Measurements from ENCODE around the gene ARRDC3. TPM values are rescaled to one million over a fixed set of nuclear protein-coding genes. Genes with fewer than 3 reads are reported as not detected.
A peak's percentile ranks its signal among the peaks of the same experiment; 100 is the strongest.
"Not testable (repeated sequence)": the region's sequence is repeated elsewhere in the genome, so short reads cannot be mapped to it uniquely, and the experiment has no call there.

The ARRDC3 gene, protein sequence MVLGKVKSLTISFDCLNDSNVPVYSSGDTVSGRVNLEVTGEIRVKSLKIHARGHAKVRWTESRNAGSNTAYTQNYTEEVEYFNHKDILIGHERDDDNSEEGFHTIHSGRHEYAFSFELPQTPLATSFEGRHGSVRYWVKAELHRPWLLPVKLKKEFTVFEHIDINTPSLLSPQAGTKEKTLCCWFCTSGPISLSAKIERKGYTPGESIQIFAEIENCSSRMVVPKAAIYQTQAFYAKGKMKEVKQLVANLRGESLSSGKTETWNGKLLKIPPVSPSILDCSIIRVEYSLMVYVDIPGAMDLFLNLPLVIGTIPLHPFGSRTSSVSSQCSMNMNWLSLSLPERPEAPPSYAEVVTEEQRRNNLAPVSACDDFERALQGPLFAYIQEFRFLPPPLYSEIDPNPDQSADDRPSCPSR
- 45.4 and 45.7 TPM in 2 replicates for total RNA-seq (2014; rRNA removed)
- 7.3 TPM for polyA plus RNA-seq (2012)

DNA sequence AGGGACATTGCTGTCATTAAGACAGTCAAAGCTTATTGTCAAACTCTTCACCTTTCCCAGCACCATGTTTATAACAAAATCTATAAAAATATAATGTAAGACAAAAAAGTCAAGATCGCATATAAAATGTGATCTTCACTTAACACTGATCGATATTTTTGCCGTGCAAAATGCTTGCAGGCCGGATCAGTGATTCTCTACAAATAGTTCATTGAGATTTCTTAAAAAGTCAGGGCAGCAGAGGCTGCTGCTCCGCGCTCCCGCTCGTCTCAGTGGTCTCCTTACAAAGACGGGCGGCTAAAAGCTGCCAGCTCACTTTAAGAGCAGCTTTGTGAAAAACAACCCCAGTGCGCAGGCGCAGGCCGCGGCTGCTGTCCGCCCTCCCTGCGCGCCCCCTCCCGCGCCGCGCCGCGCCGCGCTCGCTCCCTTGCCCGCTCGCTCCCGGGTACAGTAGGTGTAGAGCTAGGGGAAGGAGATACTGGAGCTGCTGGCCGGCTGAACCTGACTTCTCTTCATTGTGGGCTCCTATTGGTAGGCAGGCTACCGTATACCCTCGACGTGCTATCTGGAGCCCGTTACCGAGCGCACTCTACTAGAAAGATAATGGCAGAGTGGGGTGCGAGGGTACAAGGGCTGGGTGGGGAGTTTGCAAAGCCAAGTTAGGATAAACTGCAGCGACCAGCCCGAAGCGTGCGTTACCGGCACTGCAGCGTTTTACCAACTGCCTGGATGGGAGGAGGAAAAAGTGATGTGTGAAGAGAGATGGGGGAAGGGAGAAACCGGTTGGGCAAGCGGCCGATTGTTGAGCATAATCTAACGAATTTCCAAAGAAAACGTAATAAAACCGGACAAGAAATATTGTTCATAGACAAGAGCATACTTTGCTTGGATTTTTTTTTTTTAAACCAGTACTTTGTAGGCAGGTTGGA lies at the start of gene ARRDC3:
Gene ARRDC3, minus strand, starts transcription at position 291 of the 929 bp plus-strand sequence. Its CDS starts 225 bp downstream, at position 66.
- DNase-seq (ENCODE audit: low read depth) = peak; percentile 97

DNA sequence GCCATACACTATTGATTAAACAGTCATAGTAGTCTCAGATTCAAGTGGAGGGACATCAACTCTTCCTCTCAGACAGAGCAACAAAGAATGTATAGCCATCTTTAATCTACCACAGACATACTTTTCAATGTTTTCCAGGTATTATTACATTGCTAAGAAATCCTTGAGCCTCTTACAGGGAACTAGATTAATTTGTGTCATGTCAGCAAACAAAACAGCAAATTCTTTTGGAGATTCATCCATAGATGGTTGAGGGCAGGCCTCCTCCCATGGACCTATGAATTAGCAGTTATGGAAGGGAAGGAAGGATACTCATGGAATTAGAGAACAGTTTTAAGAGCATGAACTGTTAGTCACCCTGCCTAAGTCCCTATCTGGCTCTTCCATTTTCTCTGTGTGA lies 47.8 kb upstream of the ARRDC3 start:
- no peak for DNase-seq (ENCODE audit: low read depth)

DNA sequence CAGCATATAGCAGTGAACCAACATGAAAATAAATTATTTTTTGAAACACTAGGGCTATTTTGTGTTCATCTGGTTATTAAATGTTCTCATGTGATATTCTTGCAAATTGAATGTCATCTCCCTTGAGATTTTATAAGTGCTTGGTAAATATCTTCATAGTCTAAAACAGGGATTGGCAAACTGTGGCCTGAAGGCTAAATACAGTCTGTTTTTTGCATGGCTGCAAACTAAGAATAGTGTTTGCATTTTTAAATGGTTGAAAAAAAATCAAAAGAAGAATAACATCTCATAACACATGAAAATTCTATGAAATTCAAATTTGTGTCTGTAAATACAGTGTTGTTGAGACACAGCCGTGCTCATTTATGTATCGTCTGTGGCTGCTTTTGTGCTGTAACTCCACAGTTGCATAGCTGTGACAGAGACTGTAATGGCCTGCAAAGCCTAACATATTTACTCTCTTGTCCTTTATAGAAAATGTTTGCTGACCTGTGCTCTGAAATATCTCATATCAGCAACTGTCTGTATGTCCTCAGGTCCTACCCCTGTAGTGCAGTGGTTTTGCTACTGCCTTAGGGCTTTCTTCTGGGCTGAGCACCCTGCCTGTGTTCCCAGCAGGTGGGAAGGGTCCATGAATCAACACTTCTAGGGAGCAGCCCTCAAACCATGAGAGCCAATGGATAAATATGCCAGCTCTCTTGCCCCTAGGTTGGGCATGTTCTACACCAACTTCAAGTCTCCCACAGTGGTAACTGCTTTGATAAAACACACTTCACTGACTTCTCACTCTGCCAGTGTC lies 41.7 kb upstream of the ARRDC3 start:
- DNase-seq (ENCODE audit: low read depth) = no peak

DNA sequence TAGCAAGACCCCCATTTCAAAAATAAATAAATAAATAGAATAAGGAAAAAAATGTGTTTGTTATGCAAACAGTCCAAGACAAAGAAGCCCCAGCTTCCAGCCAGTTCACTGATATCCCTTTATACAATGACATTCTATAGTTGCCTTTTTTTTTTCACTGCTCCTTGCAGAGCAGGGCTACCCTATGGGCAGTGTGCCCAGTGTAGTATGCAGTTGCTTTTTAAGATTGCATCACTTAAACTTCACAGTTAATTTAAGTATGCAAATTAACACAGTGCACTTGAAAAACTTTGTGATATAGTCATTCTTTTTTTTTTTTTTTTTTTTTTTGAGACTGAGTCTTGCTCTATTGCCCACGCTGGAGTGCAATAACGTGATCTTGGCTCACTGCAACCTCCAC lies 40.8 kb upstream of the ARRDC3 start:
- DNase-seq (ENCODE audit: low read depth) = no peak

DNA sequence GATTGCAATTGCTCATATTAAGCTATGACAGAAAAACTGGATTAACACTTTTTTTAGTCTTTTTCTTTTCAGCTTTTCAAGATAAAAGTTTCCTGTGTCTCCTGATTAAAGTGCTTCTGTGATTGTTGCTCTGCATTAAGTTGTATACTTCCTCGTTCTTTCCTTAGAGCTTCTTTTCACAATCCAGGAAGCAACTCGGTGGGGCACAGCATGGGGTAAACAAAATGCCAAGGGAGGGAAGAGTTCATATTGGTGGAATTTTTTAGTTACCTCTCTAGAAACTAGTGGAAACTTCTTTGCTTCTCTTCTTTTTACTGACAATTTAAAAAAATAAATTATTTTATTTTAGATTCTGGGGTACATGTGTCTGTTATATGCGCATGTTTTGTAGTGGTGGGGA lies 37.8 kb upstream of the ARRDC3 start:
- no peak for DNase-seq (ENCODE audit: low read depth)

DNA sequence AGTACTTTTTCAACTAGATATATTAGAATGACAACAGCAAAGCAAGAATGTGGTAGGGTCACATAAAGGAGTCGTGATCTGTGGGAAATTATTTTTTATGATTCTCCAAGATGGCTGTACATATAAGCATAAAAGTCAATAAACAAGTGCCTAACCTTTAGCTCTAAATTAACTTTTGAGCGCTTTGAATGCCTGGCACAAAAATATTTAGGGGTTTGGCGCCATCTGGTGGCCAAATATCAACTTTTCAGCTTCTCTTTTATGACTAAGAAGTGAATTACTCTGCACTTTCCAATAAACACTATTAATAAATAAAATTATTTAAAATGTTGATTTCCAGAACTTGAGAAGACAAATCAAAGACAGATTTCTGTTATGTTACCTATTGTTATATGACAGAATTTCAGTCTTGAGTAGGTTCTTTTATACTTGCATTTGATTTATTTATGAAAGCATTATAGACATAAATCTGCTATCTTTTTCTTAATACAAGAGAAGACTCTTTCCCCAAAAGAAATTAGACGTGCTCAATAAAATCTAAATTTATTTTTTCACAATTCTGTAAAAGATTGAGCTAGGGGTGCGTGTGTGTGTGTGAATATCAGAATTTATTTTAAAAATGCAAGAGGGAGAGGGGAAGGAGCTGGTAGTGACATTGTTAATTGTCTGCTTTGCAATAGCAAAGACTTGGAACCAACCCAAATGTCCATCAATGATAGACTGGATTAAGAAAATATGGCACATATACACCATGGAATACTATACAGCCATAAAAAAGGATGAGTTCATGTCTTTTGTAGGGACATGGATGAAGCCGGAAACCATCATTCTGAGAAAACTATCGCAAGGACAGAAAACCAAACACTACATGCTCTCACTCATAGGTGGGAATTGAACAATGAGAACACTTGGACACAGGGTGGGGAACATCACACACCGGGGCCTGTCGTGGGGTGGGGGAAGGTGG lies 36.7 kb upstream of the ARRDC3 start:
- peak; percentile 64 for DNase-seq (ENCODE audit: low read depth)

DNA sequence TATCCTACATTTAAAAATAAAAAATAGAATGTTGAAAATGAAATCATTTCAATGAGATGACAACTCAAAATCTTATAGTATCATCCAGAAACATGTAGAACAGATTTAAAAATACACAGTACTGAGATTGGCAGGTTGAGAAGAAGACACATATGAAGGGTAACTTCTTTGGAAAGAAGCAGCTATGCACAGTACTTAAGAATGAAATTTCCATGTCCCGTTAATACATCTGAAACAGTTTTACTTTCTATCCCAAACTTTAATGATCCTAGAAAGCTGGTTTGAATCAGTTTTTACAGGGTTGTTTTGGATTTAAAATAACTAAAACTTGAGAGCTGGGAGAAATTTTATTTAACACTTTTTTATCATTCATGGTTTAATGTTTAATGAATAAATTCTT lies 36.0 kb upstream of the ARRDC3 start:
- DNase-seq (ENCODE audit: low read depth) = no peak

DNA sequence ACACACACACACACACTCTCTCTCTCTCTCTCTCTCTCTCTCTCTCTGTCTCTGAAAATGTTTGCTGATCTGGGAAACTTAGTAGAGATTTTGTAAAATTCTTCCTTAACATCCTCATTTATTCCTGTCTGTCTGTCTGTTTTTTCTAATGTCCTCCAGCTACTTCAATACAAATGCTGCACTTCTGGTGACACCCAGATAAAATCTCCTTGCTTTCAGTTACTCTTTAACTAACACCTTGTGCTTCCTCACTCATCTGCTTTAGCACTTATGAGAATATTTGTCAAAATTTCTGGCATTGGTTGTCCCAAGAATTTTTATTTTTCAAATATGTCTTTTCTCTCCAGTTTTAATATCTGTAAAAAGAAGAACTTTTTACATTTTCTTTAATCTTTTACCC lies 35.0 kb upstream of the ARRDC3 start:
- no peak for DNase-seq (ENCODE audit: low read depth)

DNA sequence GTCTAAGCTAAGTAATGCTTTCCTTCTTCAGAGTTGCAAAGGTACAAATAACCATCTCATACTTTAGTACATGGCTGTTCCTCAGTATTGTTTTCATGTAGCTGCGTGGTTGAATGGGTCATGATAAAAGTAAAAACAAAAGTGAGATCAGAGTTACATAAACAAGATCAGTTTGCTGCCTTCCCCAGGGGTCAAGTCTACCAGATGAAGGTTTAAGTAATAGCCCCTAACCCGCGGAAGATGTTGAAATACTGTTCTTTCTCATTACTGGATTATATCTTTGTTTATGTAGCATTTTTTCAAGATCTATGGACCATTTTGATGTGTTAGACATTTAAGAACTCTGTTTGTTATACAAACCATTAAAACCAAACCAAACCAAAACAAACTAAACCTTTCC lies 34.1 kb upstream of the ARRDC3 start:
- DNase-seq (ENCODE audit: low read depth) = peak; percentile 62

DNA sequence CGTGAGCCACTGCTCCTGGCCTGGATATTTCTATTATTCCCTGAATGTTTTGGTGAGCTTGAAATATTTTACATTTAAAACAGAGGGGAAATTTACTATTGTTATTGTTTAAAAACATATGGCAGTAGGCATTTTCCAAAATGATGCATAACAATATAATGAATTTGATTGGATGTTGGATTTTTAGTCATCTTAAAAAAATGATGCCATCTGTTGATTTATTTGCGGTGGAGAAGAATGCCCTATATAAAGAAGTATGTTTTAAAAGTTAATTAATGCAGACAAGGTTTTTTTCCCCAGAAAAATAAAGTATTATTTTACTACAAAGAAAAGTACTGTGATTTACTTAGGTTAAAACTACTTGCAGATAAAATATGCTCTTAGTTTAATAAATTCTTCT lies 33.4 kb upstream of the ARRDC3 start:
- DNase-seq (ENCODE audit: low read depth) = peak; percentile 15

DNA sequence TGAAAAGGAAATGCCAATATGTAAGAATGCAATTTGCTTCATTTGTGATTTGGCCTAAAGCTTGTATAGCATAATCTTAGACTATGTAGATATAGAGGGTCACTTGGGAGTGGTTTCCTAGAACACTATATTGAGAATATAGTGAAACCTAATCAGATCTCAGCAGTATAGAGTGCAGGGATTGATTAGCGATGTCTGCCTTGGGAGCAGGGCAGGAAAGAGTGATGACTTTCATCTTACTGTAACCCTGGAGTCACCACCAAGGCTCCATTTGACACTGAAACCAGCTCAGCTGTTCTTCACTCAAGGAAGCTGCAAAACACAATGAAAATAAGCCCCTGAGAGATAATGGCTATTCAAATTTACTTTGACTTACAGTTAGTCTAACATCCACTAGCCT lies 26.2 kb upstream of the ARRDC3 start:
- no peak for DNase-seq (ENCODE audit: low read depth)

DNA sequence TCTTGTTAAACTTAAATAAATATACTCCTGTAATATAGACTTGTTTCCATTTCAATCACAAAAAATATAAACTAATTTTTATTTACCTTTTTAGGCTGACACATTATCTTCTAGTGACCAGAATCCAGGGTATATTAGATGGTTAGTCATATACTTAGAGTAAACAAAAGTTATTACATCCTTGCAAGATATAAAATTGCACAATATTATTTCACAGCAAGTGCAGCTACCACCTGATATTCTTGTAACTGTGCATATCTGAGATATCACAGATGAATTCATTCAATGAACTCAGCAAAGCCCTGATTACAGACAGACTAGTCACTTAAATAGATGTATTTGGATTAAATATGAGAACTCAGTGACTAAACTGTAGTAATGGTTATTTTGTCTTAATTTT lies 25.6 kb upstream of the ARRDC3 start:
- DNase-seq (ENCODE audit: low read depth) = no peak

DNA sequence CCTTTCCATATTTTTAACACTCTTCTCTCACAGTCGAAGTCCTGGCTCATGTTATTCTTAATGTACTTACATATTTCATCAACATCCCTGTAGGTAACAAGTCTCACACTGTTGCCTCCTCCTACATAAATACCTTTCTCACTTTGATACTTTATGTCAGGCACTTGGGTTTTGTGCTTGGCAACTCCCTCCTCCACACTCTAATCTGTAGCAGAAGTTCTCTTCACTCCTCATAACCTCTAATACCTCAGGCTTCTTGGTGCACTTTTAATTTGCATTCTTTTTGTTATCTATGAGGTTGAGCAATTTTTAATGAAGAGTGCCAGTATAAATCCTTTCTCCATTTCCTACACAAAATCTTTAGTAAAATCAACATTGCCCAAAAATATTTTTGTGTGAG lies 24.1 kb upstream of the ARRDC3 start:
- DNase-seq (ENCODE audit: low read depth) = no peak

DNA sequence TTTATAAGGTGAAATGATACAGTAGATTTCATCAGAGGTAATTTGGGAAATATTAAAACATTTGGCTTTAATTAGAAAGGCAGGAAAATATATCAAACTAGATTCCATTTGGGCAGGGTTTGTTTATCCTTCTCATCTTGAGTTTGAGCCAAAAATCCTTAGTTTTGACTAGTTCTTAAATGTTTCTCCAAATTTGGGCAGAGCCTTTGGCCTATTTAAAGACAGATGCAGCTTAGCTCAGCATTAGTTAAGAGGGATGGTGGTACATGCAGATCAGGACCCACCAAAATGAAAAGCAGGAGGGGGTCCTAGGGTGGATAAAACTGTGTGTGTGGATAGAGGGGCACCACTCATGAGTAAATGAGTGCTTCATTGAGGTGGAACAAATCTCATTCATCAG lies 20.3 kb upstream of the ARRDC3 start:
- no peak for DNase-seq (ENCODE audit: low read depth)

DNA sequence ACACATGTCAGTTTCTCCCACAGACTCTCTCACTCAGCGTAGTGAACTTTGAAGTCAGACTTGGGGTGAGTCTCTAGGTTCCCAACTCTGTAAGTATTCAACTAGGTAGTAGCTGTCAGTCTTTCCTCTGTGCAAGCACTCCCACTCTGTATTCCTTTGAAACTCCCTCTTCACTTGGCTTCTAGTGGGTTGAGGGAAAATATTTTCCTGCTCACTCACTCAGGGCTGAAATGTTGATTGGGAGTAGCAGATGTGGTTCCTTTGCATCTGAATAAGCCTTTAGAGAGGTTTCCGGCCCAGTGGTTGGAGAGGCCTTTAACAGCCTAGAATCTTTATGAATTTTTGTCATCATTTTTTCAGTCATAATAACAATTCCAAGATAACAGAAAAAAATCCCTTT lies 18.1 kb upstream of the ARRDC3 start:
- peak; percentile 41 for DNase-seq (ENCODE audit: low read depth)

DNA sequence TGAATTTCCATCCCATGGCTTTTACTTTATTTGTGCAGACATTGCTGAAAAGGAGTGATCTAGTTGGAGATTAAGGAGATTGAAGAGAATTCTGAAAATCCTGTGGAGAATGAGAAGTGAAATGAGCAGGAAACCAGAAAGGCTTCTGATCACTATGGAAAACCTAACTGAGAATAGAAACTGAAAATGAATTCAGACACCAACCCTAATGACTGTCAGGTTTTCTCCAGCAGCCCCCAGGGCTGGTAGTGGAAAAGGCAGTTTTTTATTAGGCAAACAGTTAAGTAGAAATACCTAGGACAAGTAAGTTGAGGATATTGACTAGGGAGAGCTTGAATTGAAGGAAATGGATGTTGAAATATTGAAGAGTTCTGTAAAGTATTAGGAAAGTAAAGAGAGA lies 14.7 kb upstream of the ARRDC3 start:
- DNase-seq (ENCODE audit: low read depth) = no peak

DNA sequence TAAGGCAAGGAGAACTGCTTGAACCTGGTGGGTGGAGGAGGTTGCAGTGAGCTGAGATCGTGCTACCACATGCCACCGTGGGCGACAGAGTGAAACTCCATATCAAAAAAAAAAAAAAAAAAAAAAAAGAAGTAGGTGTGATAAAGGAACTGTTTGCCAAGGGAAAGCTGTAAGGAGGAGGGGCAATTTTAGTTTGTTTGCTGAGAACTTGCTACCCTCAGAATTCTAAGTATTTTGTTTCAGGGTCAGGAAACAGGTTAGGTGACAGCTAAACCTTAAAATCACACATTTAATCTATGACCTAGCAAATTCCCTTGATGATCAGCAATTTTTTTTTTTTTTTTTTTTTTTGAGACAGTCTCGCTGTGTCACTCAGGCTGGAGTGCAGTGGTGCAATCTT lies 7.2 kb upstream of the ARRDC3 start:
- no peak for DNase-seq (ENCODE audit: low read depth)

DNA sequence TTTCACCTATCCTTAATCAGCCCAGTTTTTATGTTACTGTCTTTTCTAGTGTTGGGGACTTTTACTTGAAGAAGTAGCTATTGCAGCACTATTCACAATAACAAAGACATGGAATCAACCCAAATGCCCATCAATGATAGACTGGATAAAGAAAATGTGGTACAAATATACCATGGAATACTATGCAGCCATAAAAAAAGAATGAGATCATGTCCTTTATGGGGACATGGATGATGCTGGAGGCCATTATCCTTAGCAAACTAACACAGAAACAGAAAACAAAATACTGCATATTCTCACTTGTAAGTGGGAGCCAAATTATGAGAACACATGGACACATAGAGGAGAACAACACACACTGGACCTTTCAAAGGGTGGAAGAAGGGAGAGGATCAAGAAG lies 6.4 kb upstream of the ARRDC3 start:
- not testable (repeated sequence) for DNase-seq (ENCODE audit: low read depth)

DNA sequence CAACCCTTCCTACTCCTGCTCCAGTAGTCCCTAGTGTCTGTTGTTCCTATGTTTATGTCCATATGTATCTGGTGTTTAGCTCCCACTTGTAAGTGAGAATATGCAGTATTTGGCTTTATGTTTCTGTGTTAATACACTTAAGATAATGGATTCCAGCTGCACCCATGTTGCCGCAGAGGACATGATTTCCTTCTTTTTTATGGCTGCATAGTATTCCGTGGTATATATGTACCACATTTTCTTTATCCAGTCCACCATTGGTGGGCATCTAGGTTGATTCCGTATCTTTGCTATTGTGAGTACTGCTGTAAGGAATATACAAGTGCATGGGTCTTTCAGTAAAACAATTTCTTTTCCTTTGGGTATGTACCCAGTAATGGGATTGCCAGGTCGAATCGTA lies 5.2 kb upstream of the ARRDC3 start:
- DNase-seq (ENCODE audit: low read depth) = no peak

DNA sequence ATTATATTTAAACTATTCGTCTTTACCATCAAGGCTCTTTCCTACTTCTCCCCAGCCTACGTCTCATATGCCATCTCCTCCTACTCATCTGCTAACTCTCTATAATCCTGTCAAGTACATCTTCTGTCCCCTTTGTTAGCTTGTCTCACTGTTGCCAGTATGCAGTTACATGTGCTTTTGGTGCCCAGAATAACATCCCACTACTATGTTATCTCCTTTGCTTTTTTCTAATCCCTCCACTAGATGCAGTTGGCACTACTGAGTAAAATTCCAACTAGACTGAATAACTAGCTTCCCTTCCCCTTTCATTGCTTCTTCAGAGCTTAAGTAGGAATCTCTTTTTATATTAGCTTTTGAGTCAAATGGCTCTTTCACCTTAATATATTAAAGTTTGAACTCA lies 3.0 kb upstream of the ARRDC3 start:
- no peak for DNase-seq (ENCODE audit: low read depth)

DNA sequence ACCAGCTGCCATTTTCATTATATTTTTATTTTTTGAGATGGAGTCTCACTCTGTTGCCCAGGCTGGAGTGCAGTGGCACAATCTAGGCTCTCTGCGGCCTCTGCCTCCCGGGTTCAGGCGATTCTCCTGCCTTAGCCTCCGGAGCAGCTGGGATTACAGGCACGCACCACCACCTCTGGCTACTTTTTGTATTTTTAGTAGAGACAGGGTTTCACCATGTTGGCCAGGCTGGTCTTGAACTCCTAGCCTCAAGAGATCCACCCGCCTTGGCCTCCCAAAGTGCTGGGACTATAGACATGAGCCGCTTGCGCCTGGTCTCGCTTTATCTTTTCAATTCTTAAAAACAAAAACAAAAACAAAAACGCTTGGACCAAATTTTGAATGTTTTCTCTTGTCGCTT lies 2.5 kb upstream of the ARRDC3 start:
- DNase-seq (ENCODE audit: low read depth) = not testable (repeated sequence)

Data from LHCN-M2 (cell line).